Pancreas (tissue), 10 donors: ENCODE measurements around the gene CHRNB1. TPM values are rescaled to one million over a fixed set of nuclear protein-coding genes. Genes with fewer than 3 reads are reported as not detected.

ENCODE experiments used
- ATAC-seq, 4 donors: fragments of 200-7000 bp; cut with Tn5 transposase; one replicate each; pipeline versions ENCODE4 v1.8.0 to v1.9.1; 2020; ENCODE audit warnings: mild to moderate bottlenecking in 4 of 4, moderate library complexity in 4 of 4
- DNase-seq, 6 donors: peaks; one replicate each; pipeline ENCODE4 v3.0.0-alpha.2; 2020
- FAIRE-seq: peaks from 2 replicates; lab custom pipeline; 2012; peaks lifted over from hg19 to GRCh38; lab: Jason Lieb, UNC
- H3K27ac ChIP-seq, 4 donors: fragments of 200-600 bp; sonication (generic); 1 replicate in 3 of 4; 2 replicates in 1 of 4; pipeline versions ENCODE4 v1.5.0 to v1.8.0; 2020
- H3K27me3 ChIP-seq, 4 donors: fragments of 200-600 bp; one replicate each; pipeline ENCODE4 v1.8.0; 2021
- H3K36me3 ChIP-seq, 3 donors: fragments of 200-600 bp; sonication (generic) in 1 of 3; one replicate each; pipeline versions ENCODE4 v1.5.0 to v1.8.0; 2020 to 2021
- H3K4me1 ChIP-seq, 3 donors: fragments of 200-600 bp; one replicate each; pipeline ENCODE4 v1.8.0; 2021
- H3K4me3 ChIP-seq, 4 donors: fragments of 200-600 bp; sonication (generic) in 2 of 4; one replicate each; pipeline versions ENCODE4 v1.5.0 to v1.8.0; 2020 to 2021
- H3K9me3 ChIP-seq, 4 donors: fragments of 200-600 bp; one replicate each; pipeline ENCODE4 v1.8.0; 2021
- CTCF ChIP-seq, 4 donors: fragments of 200-600 bp; sonication (generic) in 3 of 4; IDR thresholded peaks; one replicate each; pipeline versions ENCODE4 v1.5.0 to v1.8.0; 2021; ENCODE audit warnings: antibody characterized with exemption in 4 of 4
- WGBS, 2 donors: extraction: QIAGEN DNeasy Blood & Tissue Kit; methylation state at CpG; one replicate each; pipeline ENCODE4 v1.1.7; 2013; 5-methylcytosine and 5-hydroxymethylcytosine counted together
- intact Hi-C, 3 donors: fragments of 100-400 bp; cut with DNase I; formaldehyde crosslinking; loops; one replicate each; pipeline versions ENCODE4 v1.11.1 to v1.14.2; 2022
- polyA plus RNA-seq, 2 donors: library from polyadenylated mRNA; stranded (reverse); fragments of 200-250 nt; gene quantifications; one replicate each; pipeline ENCODE4 v1.2.3, GENCODE V29; 2013
- total RNA-seq, 6 donors: library from RNA; stranded (reverse); fragmentation: NEBNext Ultra II Directional in 4 of 6; extraction: Animal tissue kit (Norgen Biotek cat#: 25700) in 4 of 6; gene quantifications; one replicate each; pipeline versions ENCODE4 v1.2.1 to v1.2.4, GENCODE V29; 2021 to 2023
- donor health status: healthy with polysubstance abuse.
- donor health status: DM: no; HTN: no; CAD: no; lungs with moderate emphysema.
- donor health status: DM: no; HTN: no; CAD: no.
- donor health status: control.
- donor health status: control.
- donor health status: Bipolar disorder and iron deficiency.
- donor health status: DM: yes; HTN: yes; CAD: no.
- donor health status: DM: no; HTN: no; CAD: no.
- donor health status: DM: no; HTN: no; CAD: no.
- donor health status: DM: yes; HTN: yes; CAD: no.

The CHRNB1 gene
- total and polyA plus RNA-seq, 8 donors, result 7.5 to 15.0 (median 9.7) TPM

GRCh38 chr17:7460850-7461660 is 16.2 kb downstream of the CHRNB1 start:
- 97 to 98% methylated on average over 7 of the region's 7 CpGs for WGBS, 2 donors

GRCh38 chr17:7462474-7463371 is 17.9 kb downstream of the CHRNB1 start:
- no peaks in the 10 kb centered on the region for H3K27me3 ChIP-seq
- no peak for FAIRE-seq
- H3K4me3 ChIP-seq, result no peak overlapping the region
- WGBS, 2 donors, result 93 to 94% methylated on average over 44 of the region's 44 CpGs
- H3K9me3 ChIP-seq, result no peaks in the 10 kb centered on the region
- no peak for TF ChIP-seq CTCF (IDR thresholded peaks at IDR 0.05)
- ATAC-seq, result no peak
- H3K4me1 ChIP-seq, result peaks cover 0 to 4% (median 3%) of the 10 kb centered on the region in 3 donors
- intact Hi-C loops, result no loop called here
- H3K36me3 ChIP-seq, result peaks cover 0 to 25% (median 5%) of the 10 kb centered on the region in 3 donors
- DNase-seq, result peak in 1 of 6 donors; percentile 78
- no peak overlapping the region for H3K27ac ChIP-seq

More at GRCh38 chr17:7460850-7461660, 16.2 kb downstream of the CHRNB1 start:
- H3K27me3 ChIP-seq, result no peaks in the 10 kb centered on the region
- no peak for ATAC-seq
- no peak overlapping the region for H3K27ac ChIP-seq
- H3K9me3 ChIP-seq, result no peaks in the 10 kb centered on the region
- peaks cover 0 to 2% (median 0%) of the 10 kb centered on the region in 3 donors for H3K4me1 ChIP-seq
- DNase-seq, result no peak
- intact Hi-C loops, result no loop called here
- peaks cover 0 to 25% (median 5%) of the 10 kb centered on the region in 3 donors for H3K36me3 ChIP-seq
- H3K4me3 ChIP-seq, result no peak overlapping the region
- no peak for TF ChIP-seq CTCF (IDR thresholded peaks at IDR 0.05)
- FAIRE-seq, result no peak

- DNase-seq, result peak in 1 of 6 donors; percentile 67
Observed at GRCh38 chr17:7463372-7463846, 18.5 kb downstream of the CHRNB1 start.

GRCh38 chr17:7464081-7464480 is 19.2 kb downstream of the CHRNB1 start:
- peak in 1 of 6 donors; percentile 16 for DNase-seq
- no peak overlapping the region for H3K4me3 ChIP-seq
- peaks cover 0 to 25% (median 5%) of the 10 kb centered on the region in 3 donors for H3K36me3 ChIP-seq
- intact Hi-C loops, result no loop called here
- H3K27ac ChIP-seq, result no peak overlapping the region
- WGBS, 2 donors, result 91 to 93% methylated on average over 9 of the region's 9 CpGs
- H3K27me3 ChIP-seq, result no peaks in the 10 kb centered on the region
- no peak for TF ChIP-seq CTCF (IDR thresholded peaks at IDR 0.05)
- H3K4me1 ChIP-seq, result peaks cover 0 to 4% (median 3%) of the 10 kb centered on the region in 3 donors
- no peak for FAIRE-seq
- ATAC-seq, result no peak
- H3K9me3 ChIP-seq, result no peaks in the 10 kb centered on the region

More at GRCh38 chr17:7463372-7463846, 18.5 kb downstream of the CHRNB1 start:
- no peak for TF ChIP-seq CTCF (IDR thresholded peaks at IDR 0.05)
- intact Hi-C loops, result no loop called here
- no peaks in the 10 kb centered on the region for H3K27me3 ChIP-seq
- no peak overlapping the region for H3K4me3 ChIP-seq
- H3K27ac ChIP-seq, result no peak overlapping the region
- peaks cover 0 to 4% (median 3%) of the 10 kb centered on the region in 3 donors for H3K4me1 ChIP-seq
- H3K36me3 ChIP-seq, result peaks cover 0 to 25% (median 5%) of the 10 kb centered on the region in 3 donors
- no peaks in the 10 kb centered on the region for H3K9me3 ChIP-seq
- WGBS, 2 donors, result 88 to 90% methylated on average over 14 of the region's 14 CpGs
- ATAC-seq, result no peak
- no peak for FAIRE-seq
